ENCODE results near the gene GRIN2A. TPM values are rescaled to one million over a fixed set of nuclear protein-coding genes. Genes with fewer than 3 reads are reported as not detected.

GRIN2A gene
- total and polyA plus RNA-seq, 2 of the 8 experiments (the other 6 are each of a cell fraction or from before 2014, with no cell fraction given): 0.18 to 1.8 TPM

GRCh38 chr16:10100829-10101228 is 81.4 kb downstream of the GRIN2A start (continued):
- TF ChIP-seq CHD7 (IDR thresholded peaks at IDR 0.05; ENCODE audit: insufficient replicate concordance, low read length) (no peak), EP300 (IDR thresholded peaks at IDR 0.05; ENCODE audit: borderline replicate concordance in 1 of 2, low read depth in 2 of 2, low read length in 2 of 2) (no peak), FOSL1 (IDR thresholded peaks at IDR 0.05; ENCODE audit: insufficient read depth, low read depth, low read length) (no peak), YY1 (IDR thresholded peaks at IDR 0.05; ENCODE audit: low read depth, low read length) (no peak), JUN (IDR thresholded peaks at IDR 0.05; ENCODE audit: low read depth, low read length) (no peak), CREB1 (IDR thresholded peaks at IDR 0.05) (no peak), CHD2 (IDR thresholded peaks at IDR 0.05; ENCODE audit: low read length) (no peak), ASH2L (IDR thresholded peaks at IDR 0.05; ENCODE audit: low read length) (no peak), CHD1 (IDR thresholded peaks at IDR 0.05; ENCODE audit: low read depth, low read length) (no peak), TEAD4 (IDR thresholded peaks at IDR 0.05; ENCODE audit: low read depth, low read length) (no peak)
